ENCODE results near the gene CARTPT. TPM values are rescaled to one million over a fixed set of nuclear protein-coding genes. Genes with fewer than 3 reads are reported as not detected.

The CARTPT gene
- total RNA-seq, 1 experiment from 2014 or later = not detected

GRCh38 chr5:71681296-71681695 lies 37.8 kb upstream of the CARTPT start:
- ChIA-PET POLR2A (no interaction called here), CTCF (interaction anchor here (0.6 kb wide), 1 partner anchor 65 kb away, joined by 3 read pairs; no protein-coding TSS in a partner anchor)
- no peak overlapping the region for H3K4me3 Mint-ChIP-seq (ENCODE audit: unreplicated experiment)
- no peak for TF ChIP-seq CTCF (IDR thresholded peaks at IDR 0.05; ENCODE audit: unreplicated experiment)
- peaks cover 74% of the 10 kb centered on the region for H3K27me3 Mint-ChIP-seq (ENCODE audit: insufficient read depth, unreplicated experiment)
- no peak overlapping the region for H3K27ac Mint-ChIP-seq (ENCODE audit: low read depth, unreplicated experiment)
- no TSS peak for BruUV-seq (replicated peaks)
- no peak for DNase-seq (ENCODE audit: unreplicated experiment)
- no peaks in the 10 kb centered on the region for H3K9me3 Mint-ChIP-seq (ENCODE audit: unreplicated experiment)
- H3K36me3 Mint-ChIP-seq (ENCODE audit: insufficient read depth, unreplicated experiment) = no peaks in the 10 kb centered on the region
- no peaks in the 10 kb centered on the region for H3K4me1 Mint-ChIP-seq (ENCODE audit: insufficient read depth, unreplicated experiment)
- intact Hi-C loops (cut with micrococcal nuclease) = no loop called here

DNA sequence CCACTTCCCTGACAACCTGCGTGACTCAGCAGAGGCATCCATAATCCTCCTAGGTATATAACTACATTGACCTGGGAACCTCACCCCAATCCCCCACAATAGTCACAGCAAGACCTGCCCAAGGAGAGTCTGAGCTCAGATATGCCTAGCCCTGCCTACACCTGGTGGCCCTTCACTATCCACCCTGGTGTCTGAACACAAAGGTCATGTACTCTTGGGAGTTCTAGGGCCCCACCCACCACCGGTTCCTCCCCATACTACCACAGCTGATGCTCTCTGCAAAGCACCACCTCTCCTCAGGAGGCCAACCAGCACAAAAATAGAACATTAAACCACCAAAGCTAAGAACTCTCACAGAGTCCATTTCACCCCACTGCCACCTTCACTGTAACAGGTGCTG lies 34.8 kb upstream of the CARTPT start:
- peaks cover 75% of the 10 kb centered on the region for H3K27me3 Mint-ChIP-seq (ENCODE audit: insufficient read depth, unreplicated experiment)

GRCh38 chr5:71693828-71694427 lies 25.1 kb upstream of the CARTPT start:
- ChIA-PET POLR2A (interaction anchor here (1.2 kb wide), 1 partner anchor 10 kb away, joined by 3 read pairs; no protein-coding TSS in a partner anchor), CTCF (interaction anchor here (0.7 kb wide), 1 partner anchor 56 kb away, joined by 3 read pairs; no protein-coding TSS in a partner anchor)
- Mint-ChIP-seq H3K36me3 (ENCODE audit: insufficient read depth, unreplicated experiment) (no peaks in the 10 kb centered on the region), H3K9me3 (ENCODE audit: unreplicated experiment) (no peaks in the 10 kb centered on the region), H3K27me3 (ENCODE audit: insufficient read depth, unreplicated experiment) (peaks cover 83% of the 10 kb centered on the region), H3K27ac (ENCODE audit: low read depth, unreplicated experiment) (no peak overlapping the region), H3K4me3 (ENCODE audit: unreplicated experiment) (no peak overlapping the region), H3K4me1 (ENCODE audit: insufficient read depth, unreplicated experiment) (no peaks in the 10 kb centered on the region)
- no peak for TF ChIP-seq CTCF (IDR thresholded peaks at IDR 0.05; ENCODE audit: unreplicated experiment)
- no peak for DNase-seq (ENCODE audit: unreplicated experiment)
- BruUV-seq (replicated peaks) = no TSS peak
- intact Hi-C loops (cut with micrococcal nuclease) = no loop called here

More for the DNA sequence above, 34.8 kb upstream of the CARTPT start:
- no TSS peak for BruUV-seq (replicated peaks)
- H3K27ac Mint-ChIP-seq (ENCODE audit: low read depth, unreplicated experiment) = no peak overlapping the region
- H3K4me3 Mint-ChIP-seq (ENCODE audit: unreplicated experiment) = no peak overlapping the region
- intact Hi-C loops (cut with micrococcal nuclease) = no loop called here
- DNase-seq (ENCODE audit: unreplicated experiment) = no peak
- H3K36me3 Mint-ChIP-seq (ENCODE audit: insufficient read depth, unreplicated experiment) = no peaks in the 10 kb centered on the region
- ChIA-PET POLR2A (interaction anchor here (0.6 to 1.5 kb wide), 2 partner anchors 10 to 56 kb away, joined by 3 read pairs; no protein-coding TSS in a partner anchor), CTCF (interaction anchor here (0.6 to 1.2 kb wide), 3 partner anchors 9 to 391 kb away, joined by 3 to 4 read pairs (median 3); no protein-coding TSS in a partner anchor)
- no peaks in the 10 kb centered on the region for H3K9me3 Mint-ChIP-seq (ENCODE audit: unreplicated experiment)
- TF ChIP-seq CTCF (IDR thresholded peaks at IDR 0.05; ENCODE audit: unreplicated experiment) = no peak
- no peaks in the 10 kb centered on the region for H3K4me1 Mint-ChIP-seq (ENCODE audit: insufficient read depth, unreplicated experiment)

DNA sequence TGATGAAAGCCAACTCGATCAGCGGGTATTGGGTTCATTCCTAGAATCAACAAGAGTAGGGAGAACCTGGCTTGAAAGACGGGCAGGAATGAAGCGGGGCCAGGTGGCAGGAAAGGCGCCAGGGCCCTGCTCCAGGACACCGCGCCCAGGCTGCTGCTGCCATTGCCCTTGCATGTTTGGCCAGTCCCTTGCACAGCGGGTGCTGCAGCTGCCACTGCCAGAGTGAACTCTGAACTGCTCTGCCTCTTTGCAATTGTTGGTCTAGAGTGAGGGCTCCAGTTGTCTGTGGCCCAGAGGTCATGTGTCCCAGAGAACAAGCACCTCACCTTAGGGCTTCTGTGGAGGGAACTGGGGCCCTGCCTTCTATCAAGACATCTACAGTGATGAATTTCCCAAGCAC lies 24.0 kb upstream of the CARTPT start:
- Mint-ChIP-seq H3K27ac (ENCODE audit: low read depth, unreplicated experiment) (no peak overlapping the region), H3K4me3 (ENCODE audit: unreplicated experiment) (no peak overlapping the region), H3K4me1 (ENCODE audit: insufficient read depth, unreplicated experiment) (no peaks in the 10 kb centered on the region), H3K9me3 (ENCODE audit: unreplicated experiment) (no peaks in the 10 kb centered on the region), H3K27me3 (ENCODE audit: insufficient read depth, unreplicated experiment) (peaks cover 74% of the 10 kb centered on the region), H3K36me3 (ENCODE audit: insufficient read depth, unreplicated experiment) (no peaks in the 10 kb centered on the region)
- no TSS peak for BruUV-seq (replicated peaks)
- TF ChIP-seq CTCF (IDR thresholded peaks at IDR 0.05; ENCODE audit: unreplicated experiment) = no peak
- DNase-seq (ENCODE audit: unreplicated experiment) = no peak
- intact Hi-C loops (cut with micrococcal nuclease) = no loop called here
- CTCF ChIA-PET = no interaction called here
- POLR2A ChIA-PET = interaction anchor here (1.2 kb wide), 1 partner anchor 11 kb away, joined by 3 read pairs; no protein-coding TSS in a partner anchor

Measured in MCF 10A (cell line).